Activated CD8-positive, alpha-beta memory T cell treated with anti-CD3 and anti-CD28 coated beads for 24 hours (primary cell): ENCODE results near the gene PAEP.

Experiments
- DNase-seq: peaks from one replicate; pipeline ENCODE4 v3.0.0-alpha.2; 2020

The PAEP gene

GRCh38 chr9:135602789-135603481, 41.4 kb downstream of the PAEP start:
- DNase-seq: peak; percentile 85

GRCh38 chr9:135604437-135605237, 43.1 kb downstream of the PAEP start:
- no peak for DNase-seq

GRCh38 chr9:135605238-135605781, 43.8 kb downstream of the PAEP start:
- DNase-seq: no peak

- DNase-seq: no peak
These were observed 45.3 kb downstream of the PAEP start for GRCh38 chr9:135606885-135607259.

GRCh38 chr9:135607401-135608293, 46.1 kb downstream of the PAEP start:
- DNase-seq: no peak

- no peak for DNase-seq
These were observed 46.9 kb downstream of the PAEP start for GRCh38 chr9:135608294-135608998.

GRCh38 chr9:135608999-135609317, 47.4 kb downstream of the PAEP start:
- no peak for DNase-seq

GRCh38 chr9:135609366-135609955, 47.9 kb downstream of the PAEP start:
- no peak for DNase-seq

- no peak for DNase-seq
These were observed 49.0 kb downstream of the PAEP start for GRCh38 chr9:135610290-135611141.

- no peak for DNase-seq
These were observed 49.8 kb downstream of the PAEP start for GRCh38 chr9:135611142-135611874.

- no peak for DNase-seq
These were observed 50.3 kb downstream of the PAEP start for GRCh38 chr9:135611875-135612209.

- no peak for DNase-seq
These were observed 50.9 kb downstream of the PAEP start for GRCh38 chr9:135612437-135612836.

- no peak for DNase-seq
These were observed 51.7 kb downstream of the PAEP start for GRCh38 chr9:135612981-135613910.

GRCh38 chr9:135613946-135614805, 52.6 kb downstream of the PAEP start:
- no peak for DNase-seq

- DNase-seq: no peak
These were observed 53.5 kb downstream of the PAEP start for GRCh38 chr9:135614821-135615665.

- no peak for DNase-seq
These were observed 54.4 kb downstream of the PAEP start for GRCh38 chr9:135615666-135616618.
